GM19328 (cell line): ENCODE results near the gene PRAMEF11.

Experiments
- ATAC-seq: cut with Tn5 transposase; IDR thresholded peaks from one replicate; pipeline ENCODE4 v1.9.1; 2021; ENCODE audit warnings: mild to moderate bottlenecking, moderate library complexity; ENCODE audit not compliant: unreplicated experiment

Gene PRAMEF11

GRCh38 chr1:12774801-12775345 is 56.3 kb downstream of the PRAMEF11 start:
- ATAC-seq = no peak
